ENCODE results near the gene TBP. TPM values are rescaled to one million over a fixed set of nuclear protein-coding genes. Genes with fewer than 3 reads are reported as not detected.

The TBP gene
- total and polyA plus RNA-seq, 2 of the 13 experiments (the other 11 are each of a cell fraction or from before 2014, with no cell fraction given): 21.7 to 28.1 TPM

DNA sequence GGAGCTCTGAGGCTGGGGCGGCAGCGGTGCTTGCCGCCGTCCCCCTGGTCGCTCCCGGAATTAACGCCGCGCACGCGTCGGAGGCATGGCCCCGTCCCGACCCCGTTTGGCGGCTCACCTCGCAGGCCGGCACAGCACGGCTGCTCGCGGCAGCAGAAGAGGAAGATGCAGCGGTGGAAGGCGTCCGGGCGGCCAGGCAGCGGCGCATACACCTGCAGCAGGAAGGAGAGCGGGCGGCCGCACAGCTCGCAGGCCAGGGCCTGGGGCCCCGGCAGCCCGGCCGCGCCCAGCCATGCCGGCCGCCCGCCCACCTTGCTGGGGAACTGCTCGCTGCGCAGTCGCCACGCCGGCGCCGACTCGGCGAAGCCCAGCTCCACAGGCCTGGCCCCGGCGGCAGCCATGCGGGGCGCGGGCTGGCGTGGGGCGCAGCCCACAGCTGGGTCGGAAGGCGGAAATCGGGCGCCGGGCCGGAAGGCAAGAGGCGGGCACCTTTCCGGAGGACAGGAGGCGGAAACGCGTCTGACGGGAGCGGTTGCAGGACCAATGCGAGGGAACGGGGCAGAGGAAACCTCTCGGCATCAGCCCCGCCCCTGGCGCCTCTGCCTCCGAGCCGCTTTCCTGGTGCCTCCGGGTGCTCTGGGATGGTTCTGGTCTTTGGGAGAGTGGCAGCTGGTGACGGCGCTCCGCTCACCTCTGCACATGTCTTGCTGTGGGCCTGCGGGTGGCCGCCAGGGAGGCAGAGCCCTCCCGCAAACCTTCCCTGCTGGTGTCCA lies 30.2 kb downstream of the TBP start, which contains the start of gene PDCD2 (continued):
- no peak for TF ChIP-seq ZBTB25 (CRISPR knock-in tag; IDR thresholded peaks at IDR 0.05)
- TF ChIP-seq ZNF841 (CRISPR knock-in tag; IDR thresholded peaks at IDR 0.05; ENCODE audit: borderline replicate concordance): no peak
- TF ChIP-seq TSC22D2 (CRISPR knock-in tag; IDR thresholded peaks at IDR 0.05; ENCODE audit: borderline replicate concordance): no peak
- no peak for TF ChIP-seq PRPF4 (IDR thresholded peaks at IDR 0.05; ENCODE audit: low read depth, low read length, poor library complexity, severe bottlenecking)
- no peak for TF ChIP-seq NR2F6 (IDR thresholded peaks at IDR 0.05)
- peak; percentile 18; the same call in 1 of the 2 replicates for TF ChIP-seq NR2F6 (CRISPR knock-in tag; IDR thresholded peaks at IDR 0.05)
- TF ChIP-seq, protein P1, sequence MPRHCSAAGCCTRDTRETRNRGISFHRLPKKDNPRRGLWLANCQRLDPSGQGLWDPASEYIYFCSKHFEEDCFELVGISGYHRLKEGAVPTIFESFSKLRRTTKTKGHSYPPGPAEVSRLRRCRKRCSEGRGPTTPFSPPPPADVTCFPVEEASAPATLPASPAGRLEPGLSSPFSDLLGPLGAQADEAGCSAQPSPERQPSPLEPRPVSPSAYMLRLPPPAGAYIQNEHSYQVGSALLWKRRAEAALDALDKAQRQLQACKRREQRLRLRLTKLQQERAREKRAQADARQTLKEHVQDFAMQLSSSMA (CRISPR knock-in tag; IDR thresholded peaks at IDR 0.05): peak; percentile 95
- no peak for TF ChIP-seq FOXA3 (CRISPR knock-in tag; IDR thresholded peaks at IDR 0.05)
- TF ChIP-seq, protein P2, sequence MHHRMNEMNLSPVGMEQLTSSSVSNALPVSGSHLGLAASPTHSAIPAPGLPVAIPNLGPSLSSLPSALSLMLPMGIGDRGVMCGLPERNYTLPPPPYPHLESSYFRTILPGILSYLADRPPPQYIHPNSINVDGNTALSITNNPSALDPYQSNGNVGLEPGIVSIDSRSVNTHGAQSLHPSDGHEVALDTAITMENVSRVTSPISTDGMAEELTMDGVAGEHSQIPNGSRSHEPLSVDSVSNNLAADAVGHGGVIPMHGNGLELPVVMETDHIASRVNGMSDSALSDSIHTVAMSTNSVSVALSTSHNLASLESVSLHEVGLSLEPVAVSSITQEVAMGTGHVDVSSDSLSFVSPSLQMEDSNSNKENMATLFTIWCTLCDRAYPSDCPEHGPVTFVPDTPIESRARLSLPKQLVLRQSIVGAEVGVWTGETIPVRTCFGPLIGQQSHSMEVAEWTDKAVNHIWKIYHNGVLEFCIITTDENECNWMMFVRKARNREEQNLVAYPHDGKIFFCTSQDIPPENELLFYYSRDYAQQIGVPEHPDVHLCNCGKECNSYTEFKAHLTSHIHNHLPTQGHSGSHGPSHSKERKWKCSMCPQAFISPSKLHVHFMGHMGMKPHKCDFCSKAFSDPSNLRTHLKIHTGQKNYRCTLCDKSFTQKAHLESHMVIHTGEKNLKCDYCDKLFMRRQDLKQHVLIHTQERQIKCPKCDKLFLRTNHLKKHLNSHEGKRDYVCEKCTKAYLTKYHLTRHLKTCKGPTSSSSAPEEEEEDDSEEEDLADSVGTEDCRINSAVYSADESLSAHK (CRISPR knock-in tag; IDR thresholded peaks at IDR 0.05; ENCODE audit: borderline replicate concordance): peak; percentile 82; the same call in 1 of the 2 replicates
- no peak for TF ChIP-seq REL (CRISPR knock-in tag; conservative IDR thresholded peaks at IDR 0.05)
- TF ChIP-seq CC2D1A (CRISPR knock-in tag; IDR thresholded peaks at IDR 0.05): no peak
- TF ChIP-seq ZNF205 (CRISPR knock-in tag; IDR thresholded peaks at IDR 0.05): peak; percentile 83
- TF ChIP-seq ZNF589 (CRISPR knock-in tag; conservative IDR thresholded peaks at IDR 0.05): no peak
- peak; percentile 95 for TF ChIP-seq GATAD1 (CRISPR knock-in tag; IDR thresholded peaks at IDR 0.05)
- TF ChIP-seq, protein P3, sequence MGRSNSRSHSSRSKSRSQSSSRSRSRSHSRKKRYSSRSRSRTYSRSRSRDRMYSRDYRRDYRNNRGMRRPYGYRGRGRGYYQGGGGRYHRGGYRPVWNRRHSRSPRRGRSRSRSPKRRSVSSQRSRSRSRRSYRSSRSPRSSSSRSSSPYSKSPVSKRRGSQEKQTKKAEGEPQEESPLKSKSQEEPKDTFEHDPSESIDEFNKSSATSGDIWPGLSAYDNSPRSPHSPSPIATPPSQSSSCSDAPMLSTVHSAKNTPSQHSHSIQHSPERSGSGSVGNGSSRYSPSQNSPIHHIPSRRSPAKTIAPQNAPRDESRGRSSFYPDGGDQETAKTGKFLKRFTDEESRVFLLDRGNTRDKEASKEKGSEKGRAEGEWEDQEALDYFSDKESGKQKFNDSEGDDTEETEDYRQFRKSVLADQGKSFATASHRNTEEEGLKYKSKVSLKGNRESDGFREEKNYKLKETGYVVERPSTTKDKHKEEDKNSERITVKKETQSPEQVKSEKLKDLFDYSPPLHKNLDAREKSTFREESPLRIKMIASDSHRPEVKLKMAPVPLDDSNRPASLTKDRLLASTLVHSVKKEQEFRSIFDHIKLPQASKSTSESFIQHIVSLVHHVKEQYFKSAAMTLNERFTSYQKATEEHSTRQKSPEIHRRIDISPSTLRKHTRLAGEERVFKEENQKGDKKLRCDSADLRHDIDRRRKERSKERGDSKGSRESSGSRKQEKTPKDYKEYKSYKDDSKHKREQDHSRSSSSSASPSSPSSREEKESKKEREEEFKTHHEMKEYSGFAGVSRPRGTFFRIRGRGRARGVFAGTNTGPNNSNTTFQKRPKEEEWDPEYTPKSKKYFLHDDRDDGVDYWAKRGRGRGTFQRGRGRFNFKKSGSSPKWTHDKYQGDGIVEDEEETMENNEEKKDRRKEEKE (IDR thresholded peaks at IDR 0.05): no peak
- TF ChIP-seq ATF7-NPFF (CRISPR knock-in tag; IDR thresholded peaks at IDR 0.05; ENCODE audit: low read depth): peak; percentile 84
- TF ChIP-seq BRD4 (CRISPR knock-in tag; IDR thresholded peaks at IDR 0.05): peak; percentile 51
- no peak for TF ChIP-seq EHMT2 (IDR thresholded peaks at IDR 0.05; ENCODE audit: borderline replicate concordance, low read depth, low read length)
- no peak for TF ChIP-seq ZNF652 (CRISPR knock-in tag; IDR thresholded peaks at IDR 0.05; ENCODE audit: borderline replicate concordance, low read depth)
- no peak for TF ChIP-seq CEBPB (IDR thresholded peaks at IDR 0.05; ENCODE audit: borderline replicate concordance, low read depth, low read length)
- TF ChIP-seq, protein P4, sequence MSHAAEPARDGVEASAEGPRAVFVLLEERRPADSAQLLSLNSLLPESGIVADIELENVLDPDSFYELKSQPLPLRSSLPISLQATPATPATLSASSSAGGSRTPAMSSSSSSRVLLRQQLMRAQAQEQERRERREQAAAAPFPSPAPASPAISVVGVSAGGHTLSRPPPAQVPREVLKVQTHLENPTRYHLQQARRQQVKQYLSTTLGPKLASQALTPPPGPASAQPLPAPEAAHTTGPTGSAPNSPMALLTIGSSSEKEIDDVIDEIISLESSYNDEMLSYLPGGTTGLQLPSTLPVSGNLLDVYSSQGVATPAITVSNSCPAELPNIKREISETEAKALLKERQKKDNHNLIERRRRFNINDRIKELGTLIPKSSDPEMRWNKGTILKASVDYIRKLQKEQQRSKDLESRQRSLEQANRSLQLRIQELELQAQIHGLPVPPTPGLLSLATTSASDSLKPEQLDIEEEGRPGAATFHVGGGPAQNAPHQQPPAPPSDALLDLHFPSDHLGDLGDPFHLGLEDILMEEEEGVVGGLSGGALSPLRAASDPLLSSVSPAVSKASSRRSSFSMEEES (CRISPR knock-in tag; IDR thresholded peaks at IDR 0.05): 0 out of 2 replicates have a peak, but pooled peaks have one; percentile 10
- TF ChIP-seq MED8 (CRISPR knock-in tag; IDR thresholded peaks at IDR 0.05; ENCODE audit: insufficient replicate concordance): peak; percentile 42

Measured in HepG2 (cell line).